Osteoblast (primary cell): Measurements from ENCODE around the gene NOXRED1. TPM values are rescaled to one million over a fixed set of nuclear protein-coding genes. Genes with fewer than 3 reads are reported as not detected.

ENCODE experiments used
- DNase-seq: peaks from one replicate; pipeline ENCODE4 v3.0.0; 2011; ENCODE audit warnings: low spot score, mixed read lengths; ENCODE audit not compliant: insufficient read length; ENCODE audit errors: missing footprints
- H2AFZ ChIP-seq: 2 replicates; pipeline ENCODE4 v1.6.0; 2011; ENCODE audit warnings: mild to moderate bottlenecking, low read length
- H3K27ac ChIP-seq: 2 replicates; pipeline ENCODE4 v1.5.1; 2011; ENCODE audit warnings: mild to moderate bottlenecking, low read depth, low read length, moderate library complexity
- H3K27me3 ChIP-seq: 2 replicates; pipeline ENCODE4 v1.6.0; 2012; ENCODE audit warnings: mild to moderate bottlenecking, control low read depth, inconsistent platforms, low read length, moderate library complexity; ENCODE audit not compliant: insufficient read depth
- H3K36me3 ChIP-seq: 2 replicates; pipeline ENCODE4 v1.5.1; 2011; ENCODE audit warnings: mild to moderate bottlenecking, low read length, control low read depth, moderate library complexity; ENCODE audit not compliant: insufficient read depth
- H3K4me1 ChIP-seq: 2 replicates; pipeline ENCODE4 v1.5.1; 2011; ENCODE audit warnings: mild to moderate bottlenecking, low read length, control low read depth, moderate library complexity; ENCODE audit not compliant: insufficient read depth
- H3K4me2 ChIP-seq: 2 replicates; pipeline ENCODE4 v1.6.0; 2011; ENCODE audit warnings: mild to moderate bottlenecking, low read length; ENCODE audit not compliant: insufficient read depth
- H3K4me3 ChIP-seq: fragments of 200-600 bp; sonication (generic); 3 replicates; pipeline ENCODE4 v1.5.1; 2012; ENCODE audit warnings: mild to moderate bottlenecking, low read length, inconsistent platforms; ENCODE audit not compliant: insufficient read depth
- H3K79me2 ChIP-seq: 2 replicates; pipeline ENCODE4 v1.6.0; 2012; ENCODE audit warnings: mild to moderate bottlenecking, low read length, control low read depth, inconsistent platforms; ENCODE audit not compliant: insufficient read depth
- H3K9me3 ChIP-seq: 2 replicates; pipeline ENCODE4 v1.5.1; 2011; ENCODE audit warnings: low read depth, low read length, control low read depth
- H4K20me1 ChIP-seq: 2 replicates; pipeline ENCODE4 v1.6.0; 2012; ENCODE audit warnings: mild to moderate bottlenecking, low read length, control low read depth; ENCODE audit not compliant: insufficient read depth
- total RNA-seq: library from RNA; depleted of rRNA; stranded (reverse); fragments of >200 nt; gene quantifications from 2 replicates; pipeline ENCODE4 v1.2.3, GENCODE V29; 2012
- TF ChIP-seq, protein P1 (sequence below): IDR thresholded peaks from 2 replicates; pipeline ENCODE4 v1.5.1; 2011; ENCODE audit warnings: mild to moderate bottlenecking, low read depth, low read length, moderate library complexity; ENCODE audit errors: extremely low read depth

Gene NOXRED1
- total RNA-seq, 1 donor: 0.36 TPM

DNA sequence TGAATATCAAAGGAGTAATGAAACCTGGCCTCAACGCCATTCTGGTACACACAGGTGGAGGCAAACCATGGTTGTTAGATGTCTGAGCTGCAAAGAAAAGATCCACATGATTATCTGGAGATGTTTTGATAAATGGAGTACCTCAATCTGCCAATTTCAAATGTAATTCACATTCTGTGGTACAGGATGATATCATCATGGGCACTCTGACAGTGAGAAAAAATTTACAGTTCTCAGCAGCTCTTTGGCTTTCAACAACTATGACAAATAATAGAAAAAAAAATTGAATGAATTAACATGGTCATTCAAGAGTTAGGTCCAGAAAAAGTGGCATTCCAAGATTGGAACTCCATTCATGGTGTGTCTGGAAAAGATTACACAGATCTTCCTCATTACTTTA, 63.7 kb downstream of the NOXRED1 start:
- Histone ChIP-seq H3K27me3 (no peaks in the 10 kb centered on the region), H3K4me1 (peaks cover 3% of the 10 kb centered on the region), H2AFZ (no peak overlapping the region), H3K4me3 (no peak overlapping the region), H3K9me3 (no peaks in the 10 kb centered on the region), H3K36me3 (no peaks in the 10 kb centered on the region), H3K79me2 (no peaks in the 10 kb centered on the region), H3K27ac (no peak overlapping the region), H4K20me1 (peaks cover 9% of the 10 kb centered on the region), H3K4me2 (no peak overlapping the region)
- TF ChIP-seq, protein P1, sequence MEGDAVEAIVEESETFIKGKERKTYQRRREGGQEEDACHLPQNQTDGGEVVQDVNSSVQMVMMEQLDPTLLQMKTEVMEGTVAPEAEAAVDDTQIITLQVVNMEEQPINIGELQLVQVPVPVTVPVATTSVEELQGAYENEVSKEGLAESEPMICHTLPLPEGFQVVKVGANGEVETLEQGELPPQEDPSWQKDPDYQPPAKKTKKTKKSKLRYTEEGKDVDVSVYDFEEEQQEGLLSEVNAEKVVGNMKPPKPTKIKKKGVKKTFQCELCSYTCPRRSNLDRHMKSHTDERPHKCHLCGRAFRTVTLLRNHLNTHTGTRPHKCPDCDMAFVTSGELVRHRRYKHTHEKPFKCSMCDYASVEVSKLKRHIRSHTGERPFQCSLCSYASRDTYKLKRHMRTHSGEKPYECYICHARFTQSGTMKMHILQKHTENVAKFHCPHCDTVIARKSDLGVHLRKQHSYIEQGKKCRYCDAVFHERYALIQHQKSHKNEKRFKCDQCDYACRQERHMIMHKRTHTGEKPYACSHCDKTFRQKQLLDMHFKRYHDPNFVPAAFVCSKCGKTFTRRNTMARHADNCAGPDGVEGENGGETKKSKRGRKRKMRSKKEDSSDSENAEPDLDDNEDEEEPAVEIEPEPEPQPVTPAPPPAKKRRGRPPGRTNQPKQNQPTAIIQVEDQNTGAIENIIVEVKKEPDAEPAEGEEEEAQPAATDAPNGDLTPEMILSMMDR: no peak
- DNase-seq: no peak

DNA sequence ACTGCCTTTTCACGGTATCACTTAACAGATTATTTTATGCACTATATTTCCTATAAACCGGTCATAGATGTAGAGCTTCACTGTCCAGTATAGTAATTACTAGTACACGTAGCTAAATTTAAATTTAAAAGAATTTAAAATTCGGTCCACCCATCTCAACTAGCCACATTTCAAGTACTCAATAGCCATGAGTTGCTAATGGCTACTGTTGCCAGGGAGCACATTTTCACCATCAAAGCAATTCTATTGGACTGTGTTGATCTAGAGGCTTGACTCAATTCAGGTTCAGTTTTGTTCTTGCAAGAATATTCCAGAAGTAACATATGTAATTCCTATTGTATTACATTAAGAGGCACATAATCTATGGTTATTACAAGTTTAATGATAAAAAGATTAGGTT, 66.4 kb downstream of the NOXRED1 start:
- Histone ChIP-seq H3K4me3 (no peak overlapping the region), H3K36me3 (no peaks in the 10 kb centered on the region), H3K4me1 (peaks cover 3% of the 10 kb centered on the region), H4K20me1 (peaks cover 9% of the 10 kb centered on the region), H3K27me3 (no peaks in the 10 kb centered on the region), H3K4me2 (no peak overlapping the region), H3K79me2 (peaks cover 2% of the 10 kb centered on the region), H3K27ac (no peak overlapping the region), H2AFZ (no peak overlapping the region), H3K9me3 (no peaks in the 10 kb centered on the region)
- no peak for DNase-seq
- TF ChIP-seq, protein P1: no peak

DNA sequence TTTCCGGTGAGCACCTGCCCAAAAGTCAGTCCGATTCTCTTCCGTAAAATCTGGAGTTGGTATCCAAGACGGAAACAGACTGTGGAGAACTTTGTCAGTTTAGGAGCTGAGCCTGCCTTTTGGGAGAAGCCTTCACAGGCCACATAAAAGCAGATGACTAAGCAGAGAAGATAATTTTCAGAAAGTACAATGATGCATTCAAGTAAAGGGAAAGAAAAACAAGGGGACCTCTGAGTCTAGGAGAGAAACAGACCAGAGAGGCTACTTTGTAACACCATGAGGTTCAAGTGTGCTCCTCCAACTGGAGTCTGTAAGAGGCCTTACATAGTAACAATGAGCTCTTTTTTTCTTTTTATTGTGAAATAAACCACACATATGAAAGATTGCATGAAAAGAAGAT, 67.5 kb downstream of the NOXRED1 start:
- no peaks in the 10 kb centered on the region for H3K9me3 ChIP-seq
- peaks cover 3% of the 10 kb centered on the region for H3K4me1 ChIP-seq
- H3K27me3 ChIP-seq: no peaks in the 10 kb centered on the region
- H2AFZ ChIP-seq: no peak overlapping the region
- H4K20me1 ChIP-seq: peaks cover 9% of the 10 kb centered on the region
- H3K79me2 ChIP-seq: peaks cover 2% of the 10 kb centered on the region
- TF ChIP-seq, protein P1: no peak
- no peak overlapping the region for H3K4me2 ChIP-seq
- no peaks in the 10 kb centered on the region for H3K36me3 ChIP-seq
- no peak overlapping the region for H3K4me3 ChIP-seq
- H3K27ac ChIP-seq: no peak overlapping the region
- no peak for DNase-seq

DNA sequence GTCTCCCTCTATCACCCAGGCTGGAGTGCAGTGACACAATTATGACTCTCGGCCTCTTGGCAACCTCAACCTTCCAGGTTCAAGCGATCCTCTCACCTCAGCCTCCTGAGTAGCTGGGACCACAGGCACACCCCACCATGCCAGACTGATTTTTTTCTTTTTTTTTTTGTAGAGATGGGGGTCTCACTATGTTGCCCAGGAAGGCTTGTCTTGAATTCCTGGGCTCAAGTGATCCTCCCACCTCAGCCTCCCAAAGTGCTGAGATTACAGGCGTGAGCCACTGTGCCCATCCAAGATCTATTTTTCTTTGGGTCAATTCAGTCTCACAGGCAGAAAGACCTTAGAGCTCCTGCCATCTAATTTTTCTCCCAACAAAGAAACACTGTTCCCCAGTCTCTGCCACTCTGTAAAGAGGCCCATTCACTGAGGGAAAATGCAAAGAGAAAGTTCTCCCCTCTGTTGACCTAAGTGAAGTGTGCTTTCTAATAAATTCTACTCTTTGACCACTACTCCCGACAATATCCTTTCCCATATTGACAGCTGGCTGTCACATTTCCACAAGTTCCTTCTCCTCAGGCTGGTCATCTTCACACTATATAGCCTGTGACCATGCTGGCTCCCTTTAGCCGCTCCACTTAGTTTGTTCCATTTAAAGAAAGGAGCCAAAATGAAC, 69.7 kb downstream of the NOXRED1 start:
- Histone ChIP-seq H3K4me2 (no peak overlapping the region), H2AFZ (no peak overlapping the region), H3K36me3 (no peaks in the 10 kb centered on the region), H3K27me3 (no peaks in the 10 kb centered on the region), H3K79me2 (peaks cover 2% of the 10 kb centered on the region), H3K27ac (no peak overlapping the region), H4K20me1 (peaks cover 3% of the 10 kb centered on the region), H3K4me1 (peaks cover 3% of the 10 kb centered on the region), H3K9me3 (no peaks in the 10 kb centered on the region), H3K4me3 (no peak overlapping the region)
- DNase-seq: no peak
- TF ChIP-seq, protein P1: no peak
